ENCODE results near the gene MSS51.

Gene MSS51

DNA sequence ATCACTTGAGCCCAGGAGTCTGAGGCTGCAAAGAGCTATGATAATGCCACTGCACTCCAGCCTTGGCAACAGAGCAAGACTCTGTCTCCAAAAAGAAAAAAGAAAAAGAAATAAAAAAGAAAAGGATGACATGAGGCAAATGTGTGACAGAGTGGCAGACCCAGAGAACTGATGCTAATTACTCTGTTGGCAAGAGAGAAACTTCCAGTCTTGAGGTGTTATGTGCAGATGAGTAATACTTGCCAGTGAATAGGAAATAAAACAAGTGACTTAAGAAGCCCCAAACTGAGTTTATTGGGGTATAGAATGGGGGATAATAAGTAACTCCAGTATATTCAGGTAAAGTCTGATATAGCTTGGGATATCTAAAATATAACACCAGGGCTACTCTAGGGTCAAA lies 10.1 kb downstream of the MSS51 start:
- TF ChIP-seq, protein P1, sequence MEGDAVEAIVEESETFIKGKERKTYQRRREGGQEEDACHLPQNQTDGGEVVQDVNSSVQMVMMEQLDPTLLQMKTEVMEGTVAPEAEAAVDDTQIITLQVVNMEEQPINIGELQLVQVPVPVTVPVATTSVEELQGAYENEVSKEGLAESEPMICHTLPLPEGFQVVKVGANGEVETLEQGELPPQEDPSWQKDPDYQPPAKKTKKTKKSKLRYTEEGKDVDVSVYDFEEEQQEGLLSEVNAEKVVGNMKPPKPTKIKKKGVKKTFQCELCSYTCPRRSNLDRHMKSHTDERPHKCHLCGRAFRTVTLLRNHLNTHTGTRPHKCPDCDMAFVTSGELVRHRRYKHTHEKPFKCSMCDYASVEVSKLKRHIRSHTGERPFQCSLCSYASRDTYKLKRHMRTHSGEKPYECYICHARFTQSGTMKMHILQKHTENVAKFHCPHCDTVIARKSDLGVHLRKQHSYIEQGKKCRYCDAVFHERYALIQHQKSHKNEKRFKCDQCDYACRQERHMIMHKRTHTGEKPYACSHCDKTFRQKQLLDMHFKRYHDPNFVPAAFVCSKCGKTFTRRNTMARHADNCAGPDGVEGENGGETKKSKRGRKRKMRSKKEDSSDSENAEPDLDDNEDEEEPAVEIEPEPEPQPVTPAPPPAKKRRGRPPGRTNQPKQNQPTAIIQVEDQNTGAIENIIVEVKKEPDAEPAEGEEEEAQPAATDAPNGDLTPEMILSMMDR (IDR thresholded peaks at IDR 0.05; ENCODE audit: low read depth, low read length, missing control alignments): no peak
- H3K4me3 ChIP-seq (replicated peaks; ENCODE audit: low read depth, low read length): no peak overlapping the region
- no peak for DNase-seq (ENCODE audit: extremely low read depth, low read depth)

- TF ChIP-seq, protein P1 (IDR thresholded peaks at IDR 0.05; ENCODE audit: low read depth, low read length, missing control alignments): no peak
- no peak for DNase-seq (ENCODE audit: extremely low read depth, low read depth)
- H3K4me3 ChIP-seq (replicated peaks; ENCODE audit: low read depth, low read length): no peak overlapping the region
Observed at GRCh38 chr10:73416571-73416970, 16.8 kb downstream of the MSS51 start.

DNA sequence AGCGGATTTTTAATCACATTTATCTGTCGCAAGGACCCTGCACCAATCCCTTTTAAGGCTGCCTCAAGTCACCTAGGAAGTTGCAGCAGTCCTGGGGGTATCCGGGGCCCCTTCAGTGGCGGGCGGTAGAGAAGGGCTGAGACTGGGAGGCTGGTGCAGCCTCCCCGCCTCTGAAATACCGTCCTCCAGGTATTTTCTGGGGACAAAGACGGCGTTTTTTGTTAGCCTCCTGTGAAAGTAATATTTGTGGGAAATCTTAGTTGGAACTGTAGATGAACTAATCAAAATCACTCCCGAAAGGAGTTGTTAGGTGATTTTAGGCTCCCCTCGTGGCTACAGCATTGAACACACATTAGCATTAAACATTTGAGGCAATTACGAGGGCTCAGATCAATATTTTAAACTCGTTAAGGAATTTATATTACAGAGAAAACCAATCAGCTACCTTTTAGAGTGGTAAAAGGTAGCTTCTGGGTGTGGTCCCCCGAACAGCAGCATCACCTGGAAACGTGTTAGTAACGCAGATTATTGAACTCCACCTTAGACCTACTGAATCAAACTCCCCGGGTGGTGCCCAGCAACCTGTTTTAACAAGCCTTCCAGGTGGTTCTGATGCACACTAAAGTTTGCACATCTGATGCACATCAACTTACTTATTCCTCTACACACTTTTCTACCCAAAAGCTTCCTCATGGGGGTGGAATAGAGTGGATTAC lies 19.0 kb downstream of the MSS51 start:
- TF ChIP-seq, protein P1 (IDR thresholded peaks at IDR 0.05; ENCODE audit: low read depth, low read length, missing control alignments): no peak
- no peak for DNase-seq (ENCODE audit: extremely low read depth, low read depth)
- peak overlapping the region; percentile 91 for H3K4me3 ChIP-seq (replicated peaks; ENCODE audit: low read depth, low read length)

GRCh38 chr10:73413528-73414229 lies 19.7 kb downstream of the MSS51 start, which contains the start of gene ANXA7:
Gene ANXA7, minus strand, starts transcription at chr10:73414058. Its CDS starts 13,202 bp downstream, at chr10:73400856.
- TF ChIP-seq, protein P1 (IDR thresholded peaks at IDR 0.05; ENCODE audit: low read depth, low read length, missing control alignments): no peak
- no peak for DNase-seq (ENCODE audit: extremely low read depth, low read depth)
- peak within 1 kb of the TSS; percentile 91 for H3K4me3 ChIP-seq (replicated peaks; ENCODE audit: low read depth, low read length)

GRCh38 chr10:73413108-73413527 lies 20.2 kb downstream of the MSS51 start:
- TF ChIP-seq, protein P1 (IDR thresholded peaks at IDR 0.05; ENCODE audit: low read depth, low read length, missing control alignments): no peak
- no peak for DNase-seq (ENCODE audit: extremely low read depth, low read depth)
- H3K4me3 ChIP-seq (replicated peaks; ENCODE audit: low read depth, low read length): peak overlapping the region; percentile 91

GRCh38 chr10:73410897-73411296 lies 22.5 kb downstream of the MSS51 start:
- H3K4me3 ChIP-seq (replicated peaks; ENCODE audit: low read depth, low read length): no peak overlapping the region
- no peak for DNase-seq (ENCODE audit: extremely low read depth, low read depth)
- TF ChIP-seq, protein P1 (IDR thresholded peaks at IDR 0.05; ENCODE audit: low read depth, low read length, missing control alignments): no peak

Data from HFF-Myc (cell line).